Activated naive CD4-positive, alpha-beta T cell treated with anti-CD3 and anti-CD28 coated beads, Interleukin-2, amount 50 U/mL, for 16 hours (primary cell): ENCODE data around the gene LGR6.
A peak's percentile ranks its signal among the peaks of the same experiment; 100 is the strongest.
"Not testable (repeated sequence)": the region's sequence is repeated elsewhere in the genome, so short reads cannot be mapped to it uniquely, and the experiment has no call there.

Source experiments
- DNase-seq: peaks from one replicate; pipeline ENCODE4 v3.0.0-alpha.2; 2020

The LGR6 gene

DNA sequence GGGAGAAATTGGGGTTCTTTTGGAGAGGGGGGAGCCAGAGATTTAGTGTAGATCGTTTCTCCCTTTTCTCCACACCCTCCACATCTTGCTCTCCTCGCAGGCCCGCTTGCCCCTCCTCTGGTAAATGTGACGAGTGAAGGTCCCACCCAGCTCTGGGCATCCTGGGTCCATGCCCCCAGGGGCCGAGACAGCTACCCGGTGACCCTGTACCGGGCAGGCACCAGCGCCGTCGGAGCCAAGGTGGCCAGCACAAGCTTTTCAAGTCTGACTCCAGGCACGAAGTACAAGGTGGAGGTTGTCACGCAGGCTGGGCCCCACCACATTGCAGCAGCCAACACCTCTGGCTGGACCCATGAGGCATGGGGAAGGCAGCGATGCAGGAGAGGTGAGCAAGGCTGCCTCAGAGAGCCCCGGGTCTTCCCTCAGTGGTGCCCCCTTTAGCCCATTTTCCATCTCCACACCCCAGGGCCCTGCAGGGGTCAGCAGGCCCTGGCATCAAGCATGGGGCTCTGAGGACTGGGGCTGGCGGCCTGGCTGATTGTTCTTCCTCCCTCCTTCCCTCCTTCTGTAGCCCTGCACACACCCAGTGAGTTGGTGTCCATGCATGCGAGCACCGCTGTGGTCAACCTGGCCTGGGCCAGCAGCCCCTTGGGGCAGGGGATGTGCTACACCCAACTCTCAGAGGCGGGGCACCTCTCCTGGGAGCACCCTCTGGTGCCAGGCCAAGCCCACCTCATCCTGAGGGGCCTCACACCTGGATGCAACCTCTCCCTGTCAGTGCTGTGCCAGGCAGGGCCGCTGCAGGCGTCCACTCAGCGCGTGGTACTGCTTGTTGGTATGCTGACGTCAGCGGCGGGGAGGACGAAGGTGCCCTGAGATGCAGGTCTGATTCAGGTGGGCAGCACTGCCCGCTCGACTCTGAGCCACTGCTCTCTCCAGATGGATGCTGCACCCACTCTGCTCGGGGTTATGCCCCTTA is 16.4 kb upstream of the LGR6 start:
- no peak for DNase-seq

DNA sequence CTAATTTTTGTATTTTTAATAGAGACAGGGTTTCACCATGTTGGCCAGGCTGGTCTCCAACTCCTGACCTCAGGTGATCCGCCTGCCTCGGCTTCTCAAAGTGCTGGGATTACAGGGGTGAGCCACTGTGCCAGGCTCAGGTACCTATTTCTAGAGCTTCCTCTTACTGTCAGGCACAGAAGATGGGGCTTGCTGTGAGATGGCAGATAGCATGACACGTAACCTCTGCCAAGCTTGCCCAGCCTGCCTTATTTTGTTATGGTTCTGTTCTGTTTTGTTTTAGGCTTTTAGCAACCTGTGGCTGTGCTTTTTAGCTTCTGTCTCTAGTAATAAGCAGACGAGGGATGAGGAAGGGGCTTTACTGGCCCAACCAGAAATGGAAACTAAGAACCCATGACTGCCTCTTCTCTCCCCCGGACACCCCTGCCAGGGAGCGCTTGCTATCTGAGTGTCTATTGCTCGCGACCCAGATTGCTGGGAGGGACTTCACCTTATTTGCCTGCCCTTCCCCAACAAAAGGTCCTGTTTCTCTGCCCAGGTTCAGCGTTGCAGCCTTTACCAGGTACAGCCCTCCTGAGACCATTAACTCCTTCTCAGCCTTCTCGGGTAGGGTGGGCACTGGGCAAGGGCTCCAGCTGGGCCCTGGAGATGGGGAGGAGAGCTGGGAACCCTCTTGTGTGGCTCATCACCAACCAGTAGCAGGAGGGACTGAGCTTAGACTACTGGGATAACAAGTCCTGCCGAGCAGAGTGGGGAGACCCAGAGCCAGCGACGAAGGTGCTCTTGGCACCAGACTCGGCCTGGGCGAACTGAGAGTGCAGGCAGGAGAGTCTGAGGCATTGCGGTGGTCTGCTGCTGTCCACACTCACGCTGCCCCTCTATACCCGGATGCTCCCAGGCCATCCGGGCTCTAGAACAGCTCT is 13.5 kb upstream of the LGR6 start:
- no peak for DNase-seq

DNA sequence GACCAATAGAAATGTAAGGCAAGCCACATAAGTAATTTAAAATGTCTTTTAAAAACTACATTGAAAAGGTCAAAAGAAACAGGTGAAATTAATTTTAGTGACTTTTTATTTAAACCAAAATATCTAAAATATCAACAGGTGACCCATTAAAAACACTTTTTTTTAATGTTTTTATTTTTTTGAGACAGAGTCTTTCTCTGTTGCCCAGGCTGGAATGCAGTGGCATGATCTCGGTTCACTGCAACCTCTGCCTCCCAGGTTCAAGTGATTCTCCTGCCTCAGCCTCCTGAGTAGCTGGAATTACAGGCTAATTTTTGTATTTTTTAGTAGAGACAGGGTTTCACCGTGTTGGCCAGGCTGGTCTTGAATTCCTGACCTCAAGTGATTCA is 12.9 kb upstream of the LGR6 start:
- DNase-seq: not testable (repeated sequence)

DNA sequence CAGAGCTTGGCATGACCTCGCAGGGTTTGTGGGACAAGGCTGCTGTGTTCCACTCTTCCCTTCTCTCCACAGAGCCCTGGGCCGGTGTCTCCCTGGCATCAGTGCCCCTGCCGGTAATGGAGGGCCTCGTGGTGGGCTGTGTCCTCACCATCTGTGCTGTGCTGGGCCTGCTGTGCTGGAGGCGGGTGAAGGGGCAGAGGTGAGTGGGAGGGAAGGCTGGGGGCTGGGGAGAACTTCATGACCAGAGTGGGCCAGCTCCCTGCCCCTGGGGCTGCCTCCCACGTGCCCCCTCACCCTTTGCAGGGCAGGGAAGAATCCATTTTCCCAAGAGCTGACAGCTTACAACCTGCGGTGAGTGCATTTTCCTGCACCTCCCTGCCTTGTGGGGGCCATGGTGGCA is 12.0 kb upstream of the LGR6 start:
- DNase-seq: no peak

DNA sequence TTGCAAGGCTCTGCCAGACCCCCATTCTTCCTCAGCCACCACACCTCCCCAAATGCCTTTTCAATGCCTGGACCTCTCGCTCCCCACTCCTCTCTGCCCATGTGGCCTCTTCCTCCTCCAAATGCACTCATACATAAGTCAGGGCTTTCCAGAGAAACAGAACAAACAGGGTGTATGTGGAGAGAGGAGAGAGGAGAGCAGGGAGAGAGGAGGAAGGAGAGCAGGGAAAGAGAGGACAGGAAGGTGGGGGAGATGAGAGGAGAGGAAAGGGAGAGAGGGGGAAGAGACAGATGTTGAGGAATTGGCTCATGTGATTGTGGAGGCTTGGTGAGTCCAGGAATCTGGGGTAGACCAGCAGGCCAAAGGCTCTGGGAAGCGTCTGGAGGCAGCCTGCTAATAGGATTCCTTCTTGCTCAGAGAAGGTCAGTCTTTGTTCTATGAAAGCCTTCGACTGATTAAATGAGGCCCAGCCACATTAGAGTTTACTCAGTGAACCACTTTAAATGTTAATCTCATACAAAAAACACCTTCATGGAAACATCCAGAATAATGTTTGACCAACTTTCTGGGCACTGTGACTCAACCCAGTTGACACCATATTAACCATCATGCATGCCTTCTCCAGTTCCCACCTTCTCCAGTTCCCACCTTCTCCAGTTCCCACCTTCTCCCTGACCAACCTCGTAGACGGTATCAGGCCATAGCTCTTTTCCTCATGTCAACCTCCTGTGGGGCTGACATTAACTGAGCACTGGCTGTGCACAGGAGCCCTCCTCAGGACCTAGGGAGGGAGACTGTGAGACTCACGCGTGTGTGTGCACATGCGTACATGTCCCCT is 11.3 kb upstream of the LGR6 start:
- no peak for DNase-seq

DNA sequence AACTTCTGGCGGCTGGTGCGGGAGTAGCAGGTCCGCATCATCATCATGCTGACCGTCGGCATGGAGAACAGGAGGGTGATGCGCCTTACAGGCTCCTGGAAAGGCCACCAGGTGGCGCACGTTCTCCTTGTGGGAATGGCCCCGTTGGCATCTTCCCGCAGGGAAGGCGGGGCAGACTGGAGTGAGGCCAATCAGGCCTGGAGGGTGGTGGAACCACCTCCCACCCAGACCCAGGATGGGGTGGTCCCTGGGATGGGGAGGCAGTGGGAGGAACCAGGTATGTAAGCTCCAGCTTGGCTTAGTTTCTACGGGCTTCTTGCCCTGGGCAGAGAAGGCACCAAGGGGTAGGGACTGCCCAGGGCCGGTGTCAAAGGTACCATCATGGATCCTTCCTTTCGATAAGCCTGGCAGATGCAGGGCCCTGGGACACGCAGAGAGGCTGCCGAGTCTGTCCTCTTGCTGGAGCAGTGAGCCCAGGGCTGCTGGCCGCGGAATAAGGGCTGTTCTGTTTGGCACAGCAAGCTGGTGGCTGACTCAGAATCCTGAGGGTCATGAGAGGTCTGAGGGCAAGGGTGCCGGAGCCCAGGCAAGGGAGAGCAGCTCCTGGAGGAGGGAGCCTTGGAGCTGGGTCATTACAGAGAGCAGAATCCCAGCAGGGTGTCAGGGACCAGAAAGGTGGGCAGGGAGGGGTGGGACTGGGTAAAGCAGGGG is 8.7 kb upstream of the LGR6 start:
- DNase-seq: peak; percentile 68

DNA sequence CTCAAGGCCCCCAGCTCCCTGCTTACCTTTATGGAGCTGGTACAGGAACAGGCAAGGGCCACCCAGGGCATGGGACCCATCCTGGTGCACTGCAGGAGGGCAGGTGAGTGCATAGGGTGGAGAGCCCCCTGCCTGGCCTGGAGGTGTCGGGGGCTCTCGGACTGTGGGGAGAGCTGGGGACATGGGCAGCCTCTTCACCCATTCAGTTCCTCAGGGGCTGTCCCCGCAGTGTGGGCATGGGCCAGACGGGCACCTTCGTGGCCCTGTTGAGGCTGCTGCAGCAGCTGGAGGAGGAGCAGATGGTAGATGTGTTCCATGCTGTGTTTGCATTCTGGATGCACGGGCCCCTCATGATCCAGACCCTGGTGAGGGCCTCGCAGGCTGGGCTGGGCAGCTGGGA is 7.3 kb upstream of the LGR6 start:
- no peak for DNase-seq

DNA sequence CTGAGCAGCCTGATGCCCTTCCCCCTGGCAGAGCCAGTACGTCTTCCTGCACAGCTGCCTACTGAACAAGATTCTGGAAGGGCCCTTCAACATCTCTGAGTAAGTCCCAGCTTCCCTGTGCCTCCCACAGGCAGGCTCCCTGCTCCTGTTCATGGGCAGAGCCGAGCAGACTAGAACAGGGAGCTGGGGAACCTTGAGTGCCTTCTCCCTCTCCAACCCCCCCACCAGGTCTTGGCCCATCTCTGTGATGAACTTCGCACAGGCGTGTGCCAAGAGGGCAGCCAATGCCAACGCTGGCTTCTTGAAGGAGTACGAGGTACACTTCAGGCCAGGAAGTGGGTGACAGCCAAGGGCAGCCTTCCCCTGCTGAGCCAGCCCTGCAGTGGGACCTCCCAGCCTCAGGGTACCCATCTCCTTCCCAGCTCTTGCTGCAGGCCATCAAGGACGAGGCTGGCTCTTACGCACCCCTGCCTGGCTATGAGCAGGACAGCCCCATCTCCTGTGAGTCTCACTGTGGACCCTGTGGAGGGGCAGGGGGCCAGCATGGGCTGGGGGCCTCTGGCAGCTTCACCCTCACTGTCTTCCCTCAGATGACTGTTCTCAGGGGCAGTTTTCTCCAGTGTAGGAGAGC is 6.4 kb upstream of the LGR6 start:
- DNase-seq: no peak

DNA sequence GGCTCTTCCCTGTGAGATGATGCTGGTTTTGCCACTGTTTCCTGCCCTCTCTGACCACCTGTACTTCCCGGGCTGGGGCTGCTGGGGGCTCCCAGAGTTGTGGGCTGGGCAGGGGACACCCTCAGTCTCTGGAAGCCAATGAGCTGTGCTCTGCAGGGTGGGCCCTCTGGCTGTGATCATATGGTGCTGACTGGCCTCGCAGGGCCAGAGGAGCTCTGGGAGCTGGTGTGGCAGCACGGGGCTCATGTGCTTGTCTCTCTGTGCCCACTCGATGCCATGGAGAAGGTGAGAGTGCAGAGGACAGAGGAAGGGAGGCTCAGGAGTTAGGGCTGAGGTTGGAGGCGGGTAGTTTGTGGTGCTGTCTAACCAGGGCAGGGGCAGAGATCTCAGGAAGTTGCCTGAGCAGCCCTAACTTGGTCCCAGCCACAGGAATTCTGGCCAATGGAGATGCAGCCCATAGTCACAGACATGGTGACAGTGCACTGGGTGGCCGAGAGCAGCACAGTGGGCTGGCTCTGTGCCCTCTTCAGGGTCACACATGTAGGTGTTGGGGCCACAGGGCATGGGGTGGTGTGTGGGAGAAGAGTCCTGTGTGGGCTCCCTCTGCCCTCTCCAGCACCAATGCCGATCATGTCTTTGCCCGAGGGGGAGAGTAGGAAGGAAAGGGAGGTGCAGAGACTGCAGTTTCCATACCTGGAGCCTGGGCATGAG is 5.7 kb upstream of the LGR6 start:
- no peak for DNase-seq

DNA sequence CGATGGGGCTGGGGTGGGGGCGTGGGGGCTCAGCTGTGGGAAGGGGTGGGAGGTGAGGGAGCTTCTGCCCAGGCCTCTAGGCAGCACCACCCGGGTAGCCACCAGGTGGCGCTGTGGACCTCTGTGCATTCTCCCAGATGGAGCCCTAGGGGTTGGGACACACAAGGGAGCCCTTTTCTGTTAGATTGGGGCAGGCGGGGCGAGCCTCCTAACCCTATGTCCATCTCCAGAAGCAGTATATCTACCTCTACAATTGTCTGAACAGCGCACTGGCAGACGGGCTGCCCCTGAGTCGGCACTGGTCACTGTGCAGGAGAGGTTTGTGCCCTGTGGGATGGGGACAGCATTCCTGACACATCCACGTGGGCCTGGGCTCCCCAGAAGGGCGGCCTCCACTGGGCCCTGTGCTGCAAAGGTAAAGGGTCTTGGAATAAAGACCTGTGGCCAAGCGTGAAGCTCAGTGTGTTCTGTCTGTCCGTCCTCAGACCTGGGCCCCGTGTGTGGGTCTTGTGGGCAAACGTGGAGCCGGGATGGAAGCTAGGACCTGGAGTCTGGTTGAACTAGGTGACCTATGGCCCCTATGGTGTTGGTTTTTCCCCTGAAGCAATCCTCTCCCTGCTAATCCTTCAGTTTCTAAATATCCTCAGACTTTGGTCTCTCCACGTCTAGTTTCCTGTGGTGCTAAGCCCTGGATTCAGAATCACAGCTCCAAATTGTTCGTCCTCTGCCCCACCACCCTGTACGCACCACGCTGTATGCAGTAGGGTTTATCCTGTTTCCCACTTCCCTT is 4.4 kb upstream of the LGR6 start:
- peak; percentile 79 for DNase-seq

DNA sequence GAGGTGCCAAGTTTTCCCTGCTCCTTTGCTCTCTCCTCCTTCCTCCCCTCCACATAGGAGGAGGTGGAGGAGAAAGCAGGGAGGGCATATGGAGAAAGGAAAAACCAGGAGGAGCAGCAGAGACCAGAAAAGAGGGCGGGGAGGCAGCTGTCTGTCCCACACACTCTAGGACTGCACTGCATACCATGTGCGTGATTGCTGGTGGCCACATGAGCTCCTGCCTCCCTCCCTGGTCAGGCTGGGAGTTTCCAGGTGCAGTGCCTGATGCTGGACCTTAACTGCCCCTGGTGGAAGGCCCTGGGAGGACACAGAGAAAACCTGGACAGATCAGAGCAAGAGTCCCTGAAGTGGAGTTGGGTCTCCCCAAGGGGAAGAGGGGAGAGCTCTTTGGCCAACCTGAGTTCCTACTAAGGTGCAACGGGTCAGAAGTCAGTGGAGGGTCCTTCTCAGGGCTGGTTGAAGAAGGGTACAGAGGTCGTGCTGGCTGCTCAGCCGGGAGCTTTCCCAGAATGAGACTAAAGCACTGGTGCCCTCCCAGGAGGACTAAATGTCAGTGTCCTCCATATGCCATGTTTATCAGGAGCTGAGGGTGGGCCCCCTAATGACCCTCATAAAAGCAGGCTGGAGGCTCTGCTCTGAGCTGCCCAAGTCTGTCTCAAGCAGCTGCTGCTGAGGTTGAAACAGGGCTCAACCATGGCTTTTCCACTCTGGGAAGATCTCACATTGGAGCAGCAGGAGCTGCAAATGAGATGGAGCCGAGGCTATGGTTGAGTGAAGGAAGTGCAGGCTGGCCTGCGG is 3.5 kb upstream of the LGR6 start:
- no peak for DNase-seq

DNA sequence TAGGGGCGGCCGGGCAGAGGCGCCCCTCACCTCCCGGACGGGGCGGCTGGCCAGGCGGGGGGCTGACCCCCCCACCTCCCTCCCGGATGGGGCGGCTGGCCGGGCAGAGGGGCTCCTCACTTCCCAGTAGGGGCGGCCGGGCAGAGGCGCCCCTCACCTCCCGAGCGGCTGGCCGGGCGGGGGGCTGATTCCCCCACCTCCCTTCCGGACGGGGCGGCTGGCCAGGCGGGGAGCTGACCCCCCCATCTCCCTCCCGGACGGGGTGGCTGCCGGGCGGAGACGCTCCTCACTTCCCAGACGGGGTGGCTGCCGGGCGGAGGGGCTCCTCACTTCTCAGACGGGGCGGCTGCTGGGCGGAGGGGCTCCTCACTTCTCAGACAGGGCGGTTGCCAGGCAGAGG is 2.2 kb upstream of the LGR6 start:
- not testable (repeated sequence) for DNase-seq

DNA sequence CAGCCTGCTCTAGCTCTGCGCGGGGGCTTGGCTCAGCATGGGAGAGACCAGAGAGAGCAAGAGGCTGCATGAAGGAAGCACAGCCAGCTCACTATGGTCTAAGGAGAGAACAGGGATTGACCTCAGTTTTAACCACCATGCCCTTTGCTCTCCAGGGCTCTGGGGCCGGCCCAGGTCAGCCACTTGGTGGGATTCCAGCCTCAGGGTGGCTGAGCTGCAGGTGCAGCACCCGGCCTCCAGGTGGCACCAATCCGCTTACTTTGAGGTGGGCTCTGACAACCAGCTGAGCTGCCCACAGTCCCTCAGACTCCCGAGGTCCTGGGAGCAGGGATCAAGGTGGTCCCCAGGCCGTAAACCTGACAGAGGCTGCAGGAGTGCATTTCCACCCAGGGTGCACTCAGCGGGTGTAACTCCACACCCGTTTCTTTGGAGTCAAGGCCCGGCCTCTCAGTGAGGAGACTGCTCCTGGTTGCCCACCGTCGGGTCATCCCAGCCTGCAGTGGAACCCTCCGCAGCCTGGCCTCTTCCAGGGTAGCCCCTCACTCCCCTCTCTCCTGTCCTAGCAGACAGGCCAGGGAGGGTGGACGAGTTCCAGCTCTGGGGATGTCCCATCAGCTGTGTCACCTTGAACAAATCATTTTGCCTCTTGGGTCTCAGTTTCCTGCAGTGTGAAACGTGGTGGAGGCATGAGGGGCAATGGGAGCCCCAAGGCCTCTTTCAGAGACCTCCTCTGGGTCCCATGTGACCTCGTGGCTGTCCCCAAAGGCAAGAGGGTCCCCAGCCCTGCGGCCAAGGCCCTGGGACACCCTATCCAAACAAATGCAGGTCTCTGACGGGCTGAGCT is 607 bp upstream of the LGR6 start:
- peak; percentile 54 for DNase-seq

DNA sequence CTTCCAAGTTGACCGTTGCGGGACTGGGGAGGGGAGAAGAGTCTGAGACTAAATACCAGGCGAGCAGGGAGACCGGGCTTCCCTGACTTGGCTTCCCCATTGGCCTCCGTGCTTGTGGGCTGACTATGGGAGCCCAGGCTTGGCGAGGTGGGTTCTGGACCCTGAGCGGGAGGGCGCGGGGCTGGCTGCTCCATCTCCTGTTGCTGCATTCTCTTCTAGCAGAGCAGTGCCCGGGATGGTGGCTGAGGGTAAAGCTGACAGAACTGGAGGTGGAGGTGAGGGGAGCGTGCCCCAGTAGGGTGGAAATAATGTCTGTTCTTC is 689 bp downstream of the LGR6 start:
- DNase-seq: no peak

DNA sequence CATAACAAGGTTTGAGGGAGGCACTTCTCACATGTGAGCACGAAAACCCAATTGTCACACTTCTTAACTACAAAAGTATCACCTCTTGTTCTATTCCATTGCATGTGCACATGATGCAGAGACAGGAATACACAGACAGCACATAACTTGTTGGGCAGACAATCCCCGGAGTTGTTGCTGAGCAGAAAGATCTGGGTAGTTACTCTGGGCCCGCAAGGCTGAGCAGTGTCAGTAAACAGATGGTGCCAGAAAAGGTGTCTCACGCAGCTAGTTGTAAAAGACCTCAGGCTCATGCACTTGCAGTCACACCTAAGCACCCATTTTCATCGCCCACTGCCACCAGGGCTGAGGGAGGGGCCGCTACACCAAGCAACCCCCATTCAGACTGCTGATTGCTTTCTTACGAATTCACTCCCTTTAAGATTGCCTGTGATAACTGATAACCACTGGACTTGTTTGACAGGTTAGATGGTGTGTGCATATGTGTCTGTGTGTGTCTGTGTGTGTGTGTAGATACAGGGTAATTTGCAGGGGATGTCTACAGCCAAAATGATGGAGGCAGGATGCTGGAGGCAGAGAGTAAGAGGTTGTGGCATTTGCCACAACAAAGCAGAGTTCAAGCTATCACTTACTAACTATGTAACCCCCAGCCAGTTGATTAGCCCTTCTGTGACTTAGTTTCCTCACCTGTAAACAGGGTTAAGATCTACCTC is 4.2 kb downstream of the LGR6 start:
- DNase-seq: no peak

DNA sequence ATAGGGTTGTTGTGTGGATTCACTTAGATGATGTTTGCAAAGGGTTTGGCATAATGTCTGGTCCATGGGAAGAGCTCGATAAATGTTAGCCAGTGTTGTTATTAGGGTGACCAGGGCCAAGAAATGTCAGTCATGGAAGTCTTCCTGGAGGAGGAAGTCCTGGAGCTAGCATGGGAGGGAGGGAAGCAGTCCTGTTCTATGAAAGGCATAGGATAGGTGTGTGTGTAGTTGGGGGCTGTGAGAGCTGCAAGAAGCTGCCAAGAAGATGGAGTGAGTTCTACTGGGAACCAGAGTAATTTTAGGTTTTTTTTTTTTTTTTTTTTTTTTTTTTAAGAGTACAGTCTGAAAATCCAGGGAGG is 4.7 kb downstream of the LGR6 start:
- DNase-seq: no peak

DNA sequence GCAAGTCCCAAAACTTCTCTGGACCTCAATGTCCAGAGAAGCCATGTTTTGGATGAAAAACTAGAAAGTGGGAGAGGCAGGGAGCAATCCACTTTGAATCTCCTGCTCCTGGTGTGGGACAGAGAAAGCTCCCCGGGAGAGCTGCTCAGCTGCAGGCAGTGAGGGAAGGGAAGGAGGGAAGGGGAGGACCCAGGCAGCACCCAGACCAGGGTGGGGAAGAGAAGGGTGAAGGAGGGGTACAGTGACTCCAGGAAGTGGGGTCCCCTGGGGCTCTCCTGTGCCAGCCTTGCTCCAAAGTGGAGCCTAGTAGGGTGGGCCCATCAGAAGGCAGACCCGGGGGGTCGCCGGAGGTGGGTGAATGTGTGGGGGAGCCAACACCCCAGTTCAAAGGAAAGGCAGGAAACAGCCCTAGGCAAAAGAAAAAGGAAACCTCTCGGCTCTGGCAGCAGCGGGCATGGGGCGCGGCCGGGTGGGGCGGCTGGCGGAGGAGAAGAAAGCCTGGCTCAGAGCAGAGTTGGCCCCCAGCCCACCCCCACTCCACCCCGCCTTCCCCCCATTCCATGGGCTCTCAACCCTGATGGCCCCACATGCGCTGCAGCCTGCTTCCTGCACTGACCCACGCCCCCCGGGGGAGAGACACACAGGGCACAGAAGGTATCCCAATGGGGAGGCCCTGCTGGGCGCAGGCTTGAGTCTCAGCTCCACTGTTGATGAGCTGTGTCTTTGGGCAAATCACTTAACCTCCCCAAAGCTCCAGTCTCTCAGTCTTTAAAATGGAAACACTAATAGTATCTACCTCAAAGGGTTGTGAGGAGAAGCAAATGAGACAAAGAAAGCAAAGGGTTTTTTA is 5.7 kb downstream of the LGR6 start:
- DNase-seq: no peak
